Astrocyte of the cerebellum (primary cell): ENCODE measurements around the gene CRYBA4.
A peak's percentile ranks its signal among the peaks of the same experiment; 100 is the strongest.

Source experiments
- DNase-seq: peaks from one replicate; pipeline ENCODE4 v3.0.0-alpha.2; 2011; ENCODE audit warnings: low read depth
- H3K4me3 ChIP-seq: 2 replicates; pipeline ENCODE4 v1.5.1; 2011; ENCODE audit warnings: mild to moderate bottlenecking, low read depth, low read length, moderate library complexity
- in situ Hi-C: cut with HindIII; loops from 2 replicates; pipeline ENCODE4 v1.10.0; 2017; ENCODE audit warnings: low sequenced_read_pairs
- TF ChIP-seq, protein P1 (sequence below): IDR thresholded peaks from 2 replicates; pipeline ENCODE4 v1.5.1; 2012; ENCODE audit warnings: low read length, low read depth, moderate library complexity, mild to moderate bottlenecking; ENCODE audit errors: missing control alignments

CRYBA4 gene

DNA sequence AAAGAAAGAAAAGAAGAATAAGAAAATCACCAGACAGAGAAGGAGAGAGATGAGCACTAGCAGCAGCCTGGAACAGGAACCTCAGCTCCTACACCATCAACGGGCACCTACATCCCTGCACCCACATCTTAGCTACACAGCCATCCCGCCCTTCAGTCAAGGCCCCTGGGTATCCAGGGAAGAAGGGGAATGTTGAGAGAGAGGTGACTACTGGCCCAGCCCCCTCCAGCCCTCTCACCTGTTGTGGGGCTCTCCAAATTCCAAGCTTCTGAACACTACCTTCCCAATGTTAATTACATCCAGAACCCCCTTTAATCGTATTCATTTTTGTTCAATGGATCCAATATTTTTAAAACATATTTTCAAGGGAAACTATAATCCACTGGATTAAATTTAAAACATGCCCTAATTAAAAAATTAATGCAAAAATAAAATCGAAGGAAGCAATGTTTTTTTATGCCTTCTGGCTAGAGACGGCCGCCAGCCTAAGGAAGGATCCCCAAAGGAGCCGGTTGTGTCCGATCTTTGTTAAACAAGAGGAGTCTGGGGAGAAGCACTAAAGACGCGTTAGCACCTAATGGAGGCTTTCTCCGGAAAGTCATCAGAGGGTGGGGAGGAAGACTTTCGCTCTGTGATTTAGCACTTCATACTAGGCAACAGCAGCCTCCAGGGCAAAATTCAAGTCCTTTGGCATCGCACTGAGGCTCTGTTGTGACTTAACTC, 41.4 kb upstream of the CRYBA4 start:
- in situ Hi-C loops, result no loop called here
- DNase-seq, result no peak
- no peak overlapping the region for H3K4me3 ChIP-seq
- TF ChIP-seq, protein P1, sequence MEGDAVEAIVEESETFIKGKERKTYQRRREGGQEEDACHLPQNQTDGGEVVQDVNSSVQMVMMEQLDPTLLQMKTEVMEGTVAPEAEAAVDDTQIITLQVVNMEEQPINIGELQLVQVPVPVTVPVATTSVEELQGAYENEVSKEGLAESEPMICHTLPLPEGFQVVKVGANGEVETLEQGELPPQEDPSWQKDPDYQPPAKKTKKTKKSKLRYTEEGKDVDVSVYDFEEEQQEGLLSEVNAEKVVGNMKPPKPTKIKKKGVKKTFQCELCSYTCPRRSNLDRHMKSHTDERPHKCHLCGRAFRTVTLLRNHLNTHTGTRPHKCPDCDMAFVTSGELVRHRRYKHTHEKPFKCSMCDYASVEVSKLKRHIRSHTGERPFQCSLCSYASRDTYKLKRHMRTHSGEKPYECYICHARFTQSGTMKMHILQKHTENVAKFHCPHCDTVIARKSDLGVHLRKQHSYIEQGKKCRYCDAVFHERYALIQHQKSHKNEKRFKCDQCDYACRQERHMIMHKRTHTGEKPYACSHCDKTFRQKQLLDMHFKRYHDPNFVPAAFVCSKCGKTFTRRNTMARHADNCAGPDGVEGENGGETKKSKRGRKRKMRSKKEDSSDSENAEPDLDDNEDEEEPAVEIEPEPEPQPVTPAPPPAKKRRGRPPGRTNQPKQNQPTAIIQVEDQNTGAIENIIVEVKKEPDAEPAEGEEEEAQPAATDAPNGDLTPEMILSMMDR, result no peak

DNA sequence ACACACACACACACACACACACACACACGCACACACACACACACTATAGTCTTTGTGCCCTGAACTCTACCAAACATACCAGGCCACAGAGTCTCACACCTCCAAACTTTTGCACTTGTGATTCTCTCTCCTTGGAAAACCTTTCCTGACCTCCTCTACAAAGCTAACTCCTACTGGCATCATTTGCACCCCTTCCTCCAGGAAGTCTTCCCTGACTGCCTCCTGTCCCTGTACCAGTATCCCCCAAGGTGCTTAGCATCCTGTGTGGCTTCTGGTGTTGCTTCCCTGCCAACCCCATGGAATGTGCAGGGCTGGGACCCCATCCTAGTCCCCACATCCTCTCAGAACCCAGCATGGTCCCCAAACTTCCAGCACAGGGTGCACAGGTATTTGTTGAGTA, 40.7 kb upstream of the CRYBA4 start:
- DNase-seq, result no peak
- no peak overlapping the region for H3K4me3 ChIP-seq
- in situ Hi-C loops, result no loop called here
- TF ChIP-seq, protein P1, result no peak

- H3K4me3 ChIP-seq, result no peak overlapping the region
- DNase-seq, result no peak
- TF ChIP-seq, protein P1, result no peak
- in situ Hi-C loops, result no loop called here
Observed at GRCh38 chr22:26581633-26582168, 40.1 kb upstream of the CRYBA4 start.

DNA sequence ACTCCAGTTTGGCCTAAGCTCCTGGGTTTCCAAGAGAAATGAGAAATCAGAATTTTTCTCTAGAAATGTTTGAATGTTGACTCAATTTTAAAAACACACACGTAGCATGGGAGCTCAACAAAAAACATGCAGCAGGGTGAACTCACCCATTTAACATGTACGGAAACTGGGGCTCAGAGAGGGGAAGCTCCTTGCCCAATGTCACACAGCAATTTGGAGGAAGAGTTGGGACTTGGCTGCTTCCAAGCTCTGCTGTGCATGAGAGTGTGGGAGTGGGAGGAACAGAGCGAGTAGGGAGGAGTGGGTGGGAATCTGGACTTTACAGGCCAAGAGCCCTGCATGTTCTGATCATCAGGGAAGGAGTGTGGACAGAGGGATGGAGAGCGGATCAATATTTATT, 37.8 kb upstream of the CRYBA4 start:
- in situ Hi-C loops, result no loop called here
- H3K4me3 ChIP-seq, result no peak overlapping the region
- TF ChIP-seq, protein P1, result no peak
- DNase-seq, result no peak

- in situ Hi-C loops, result no loop called here
- TF ChIP-seq, protein P1, result peak; percentile 36
- DNase-seq, result peak; percentile 19
- H3K4me3 ChIP-seq, result no peak overlapping the region
Observed at GRCh38 chr22:26585104-26585790, 36.5 kb upstream of the CRYBA4 start.

DNA sequence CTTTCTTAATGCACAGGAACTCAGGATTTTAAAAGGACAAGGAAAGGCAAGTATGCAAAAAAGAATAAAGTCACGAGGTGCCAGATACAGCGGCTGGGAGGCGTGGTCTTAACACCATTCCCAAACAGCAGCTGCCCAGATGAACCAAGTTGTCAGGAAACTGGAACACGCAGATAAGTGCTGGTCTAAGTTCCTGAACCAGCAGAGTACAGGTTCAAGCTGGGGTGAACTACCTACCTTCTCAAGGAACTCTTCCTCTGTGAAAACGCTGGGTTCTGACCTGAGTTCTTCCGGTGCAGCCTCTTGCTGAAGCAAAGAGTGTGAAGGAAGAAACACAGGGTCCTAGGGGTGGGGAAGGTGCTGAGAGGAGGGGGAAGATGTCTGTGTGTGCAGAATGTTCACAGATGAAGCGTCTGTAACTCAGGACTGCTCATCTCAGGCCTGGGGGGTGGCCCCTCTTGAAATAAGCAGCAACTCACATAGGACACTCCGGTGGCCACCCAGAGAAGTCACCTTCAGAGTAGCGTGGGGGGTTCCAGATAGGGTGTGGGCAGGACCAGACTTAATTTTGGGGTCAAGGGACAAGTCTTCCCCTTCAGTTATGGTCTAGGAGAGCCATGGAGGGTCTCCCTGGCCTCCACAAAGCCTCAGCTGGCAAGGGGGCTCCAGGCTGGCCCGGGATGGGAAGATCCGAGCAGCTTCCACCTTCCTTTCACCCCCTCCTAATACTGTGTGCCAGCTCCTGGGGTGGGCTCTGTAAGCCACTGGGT, 35.0 kb upstream of the CRYBA4 start:
- H3K4me3 ChIP-seq, result no peak overlapping the region
- no peak for DNase-seq
- in situ Hi-C loops, result no loop called here
- TF ChIP-seq, protein P1, result no peak
